ENCODE results near the gene MFSD2B. TPM values are rescaled to one million over a fixed set of nuclear protein-coding genes. Genes with fewer than 3 reads are reported as not detected.

MFSD2B gene
- total RNA-seq = 0.16 and 0.38 TPM in 2 replicates

GRCh38 chr2:24009680-24010476 lies at the start of gene MFSD2B:
TSS of gene MFSD2B (plus strand) at chr2:24010085. CDS start at chr2:24010097, 12 bp downstream.

GRCh38 chr2:24046930-24047702 lies 37.2 kb downstream of the MFSD2B start, which contains the start of gene WDCP:
TSS of gene WDCP (minus strand) at chr2:24047391. CDS start at chr2:24039494, 7,897 bp downstream.

DNA sequence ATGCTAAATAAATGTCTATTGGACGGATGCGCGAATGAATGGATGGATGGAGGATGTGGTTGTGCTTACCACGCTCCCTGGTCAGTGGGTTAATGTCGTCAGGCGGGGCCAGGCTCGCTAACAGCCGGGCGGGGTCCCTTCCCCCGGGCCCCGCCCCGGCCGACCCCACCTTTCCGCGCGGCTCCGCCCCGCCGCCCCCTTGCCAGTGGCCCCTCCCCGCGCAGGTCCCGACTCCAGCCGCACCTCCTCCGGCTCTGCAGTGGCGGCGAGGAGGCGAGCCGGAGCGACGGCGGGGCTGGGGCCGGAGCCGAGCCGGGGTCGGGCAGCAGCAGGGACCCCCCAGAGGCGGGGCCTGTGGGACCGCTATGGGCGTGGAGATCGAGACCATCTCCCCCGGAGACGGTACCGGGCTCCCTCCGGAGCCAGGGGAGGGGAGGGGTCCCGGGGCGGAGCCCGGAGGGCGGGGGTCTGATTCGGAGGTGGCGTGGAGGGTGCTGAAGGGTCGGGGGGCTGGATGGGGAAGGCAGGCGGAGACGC lies 39.7 kb downstream of the MFSD2B start, which contains the start of gene FKBP1B:
Gene FKBP1B, plus strand, starts transcription at position 257 of the 537 bp plus-strand sequence. Its CDS starts 109 bp downstream, at position 366.

Other genes starting within 250 kb of the MFSD2B start
- gene ATAD2B, start 83.0 kb upstream of the MFSD2B start, total RNA-seq = 2.8 and 3.2 TPM in 2 replicates
- 6.6 and 9.3 TPM in 2 replicates for gene UBXN2A, start 69.6 kb upstream of the MFSD2B start, total RNA-seq
- gene WDCP, start 37.3 kb downstream of the MFSD2B start, total RNA-seq = 5.3 and 6.7 TPM in 2 replicates
- 15.2 and 25.9 TPM in 2 replicates for gene FKBP1B, start 39.7 kb downstream of the MFSD2B start, total RNA-seq
- 108 and 109 TPM in 2 replicates for gene SF3B6, start 66.2 kb downstream of the MFSD2B start, total RNA-seq
- 46.9 and 68.2 TPM in 2 replicates for gene TP53I3, start 74.7 kb downstream of the MFSD2B start, total RNA-seq
- gene PFN4, start 113.2 kb downstream of the MFSD2B start, total RNA-seq = 0.49 and 1.1 TPM in 2 replicates
- gene FAM228B, start 113.4 kb downstream of the MFSD2B start, total RNA-seq = 2.6 and 11.5 TPM in 2 replicates
- gene FAM228A, start 165.0 kb downstream of the MFSD2B start, total RNA-seq = 0.51 TPM in 1 of 2 replicates, not detected in the other

Measured in mesangial cell (primary cell).